GM19397 (cell line): Measurements from ENCODE around the gene JPH3.

Source experiments
- ATAC-seq: cut with Tn5 transposase; IDR thresholded peaks from one replicate; pipeline ENCODE4 v1.9.1; 2021; ENCODE audit warnings: mild to moderate bottlenecking, moderate library complexity; ENCODE audit not compliant: unreplicated experiment

JPH3 gene

DNA sequence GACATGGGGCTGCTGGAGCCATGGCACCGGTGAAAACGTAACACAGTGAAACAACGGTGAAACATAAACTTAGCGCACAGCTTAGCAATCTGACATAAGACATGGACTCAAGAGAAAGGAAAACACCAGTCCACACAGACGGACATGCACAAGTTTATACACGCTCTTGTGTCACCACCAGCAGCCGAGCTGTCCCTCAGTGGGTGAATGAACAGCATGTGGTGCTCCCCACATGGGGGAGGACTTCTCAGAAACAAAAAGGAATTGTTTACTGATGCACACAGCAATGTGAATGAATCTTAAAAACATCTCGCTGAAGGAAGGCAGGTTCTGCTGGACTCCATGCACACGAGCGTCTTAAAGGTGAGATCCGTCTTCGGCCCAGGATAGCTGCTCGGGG lies 129.3 kb downstream of the JPH3 start:
- ATAC-seq: no peak

DNA sequence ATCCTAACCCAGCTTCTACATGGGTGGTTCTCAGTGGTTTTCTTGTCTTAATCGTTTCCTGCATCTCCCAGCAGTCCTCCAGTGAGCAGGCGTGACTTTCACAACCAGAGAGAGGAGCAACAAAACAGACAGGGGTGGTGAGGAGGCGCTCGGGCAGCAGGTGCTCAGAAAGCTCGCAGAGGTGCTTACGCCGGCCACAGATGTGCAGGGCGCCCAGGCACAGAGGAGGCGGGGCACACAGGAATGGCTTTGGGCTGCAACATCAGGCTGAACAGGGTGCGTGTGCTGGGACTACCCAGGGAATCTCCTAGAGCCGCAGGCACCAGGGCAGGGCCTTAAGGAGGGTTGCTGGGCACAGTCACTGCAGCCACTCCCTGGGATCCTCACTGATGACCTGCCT lies 130.9 kb downstream of the JPH3 start:
- ATAC-seq: no peak

GRCh38 chr16:87734644-87735043 lies 132.3 kb downstream of the JPH3 start:
- no peak for ATAC-seq

GRCh38 chr16:87735270-87736007 lies 133.1 kb downstream of the JPH3 start:
- ATAC-seq: no peak

DNA sequence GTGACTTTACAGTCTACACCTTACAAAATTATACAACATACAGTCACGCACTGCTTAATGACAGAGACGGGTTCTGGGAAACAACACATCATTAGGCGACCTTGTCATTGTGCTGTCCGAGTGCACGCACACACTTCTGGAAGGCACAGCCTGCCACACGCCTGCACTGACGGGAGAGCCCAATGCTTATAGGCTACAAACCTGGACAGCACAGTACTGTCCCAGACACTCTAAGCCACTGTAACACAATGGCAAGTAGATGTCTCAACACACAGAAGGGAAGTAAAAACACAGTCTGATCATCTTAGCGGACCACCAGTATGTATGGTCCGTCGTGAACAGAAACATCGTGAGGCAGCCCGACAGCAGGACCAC lies 133.7 kb downstream of the JPH3 start:
- no peak for ATAC-seq

GRCh38 chr16:87739801-87740200 lies 137.5 kb downstream of the JPH3 start:
- ATAC-seq: no peak

DNA sequence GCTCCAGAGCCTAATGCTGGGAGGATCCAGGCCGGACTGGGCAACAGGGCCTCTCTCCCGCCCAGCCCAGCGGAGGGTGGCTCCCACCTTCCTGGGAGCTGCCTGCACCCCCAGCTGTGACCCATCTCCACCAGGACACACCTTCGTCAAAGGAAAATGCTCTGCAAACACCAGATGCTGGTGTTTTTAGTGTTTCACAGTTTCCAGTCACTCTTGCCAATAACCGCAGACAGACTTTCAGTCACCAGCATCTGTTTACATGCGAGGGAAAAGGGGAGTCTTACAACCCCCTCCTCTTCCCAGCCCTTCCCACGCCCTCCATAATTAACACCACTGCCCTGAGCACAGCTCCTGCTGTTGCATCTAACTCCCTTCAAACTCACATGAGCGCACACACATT lies 138.1 kb downstream of the JPH3 start:
- ATAC-seq: no peak

- ATAC-seq: no peak
Measured at GRCh38 chr16:87740909-87741424, 138.7 kb downstream of the JPH3 start.

- ATAC-seq: no peak
Measured at GRCh38 chr16:87741700-87742415, 139.6 kb downstream of the JPH3 start.

- ATAC-seq: no peak
Measured at GRCh38 chr16:87742781-87743490, 140.6 kb downstream of the JPH3 start.

DNA sequence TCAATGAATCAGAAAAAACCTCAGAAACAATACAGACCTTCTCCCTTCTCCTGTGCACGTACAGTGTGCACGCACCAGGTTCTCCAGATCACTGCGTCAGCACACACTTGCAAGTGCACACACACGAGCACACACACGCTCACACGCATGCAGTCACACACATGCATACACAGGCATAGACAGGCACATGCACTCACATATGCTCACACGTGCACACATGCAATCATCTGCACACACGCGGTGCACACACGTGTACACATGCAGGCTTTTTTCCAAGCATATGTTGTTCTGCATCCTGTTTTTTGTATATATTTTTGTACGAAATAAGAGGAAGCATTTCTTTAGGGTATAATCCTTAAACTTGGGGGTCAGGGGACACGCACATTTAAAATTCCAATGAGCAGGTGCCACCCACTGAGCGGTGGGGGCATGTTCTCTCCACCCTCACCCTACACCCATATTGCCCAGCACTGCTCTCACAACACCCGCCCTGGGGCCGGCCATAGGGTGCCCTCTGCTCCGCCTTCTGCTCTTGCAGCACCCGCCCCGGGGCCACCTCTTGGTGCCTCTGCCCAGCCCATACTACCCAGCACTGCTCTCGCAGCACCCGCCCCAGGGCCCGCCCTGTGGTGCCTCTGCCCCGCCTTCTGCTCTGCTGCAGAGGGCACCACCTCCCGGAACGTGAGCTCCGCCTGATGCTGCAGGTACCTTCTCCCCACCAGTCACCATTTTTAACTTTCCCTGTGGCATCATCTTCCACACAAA lies 142.6 kb downstream of the JPH3 start:
- no peak for ATAC-seq

DNA sequence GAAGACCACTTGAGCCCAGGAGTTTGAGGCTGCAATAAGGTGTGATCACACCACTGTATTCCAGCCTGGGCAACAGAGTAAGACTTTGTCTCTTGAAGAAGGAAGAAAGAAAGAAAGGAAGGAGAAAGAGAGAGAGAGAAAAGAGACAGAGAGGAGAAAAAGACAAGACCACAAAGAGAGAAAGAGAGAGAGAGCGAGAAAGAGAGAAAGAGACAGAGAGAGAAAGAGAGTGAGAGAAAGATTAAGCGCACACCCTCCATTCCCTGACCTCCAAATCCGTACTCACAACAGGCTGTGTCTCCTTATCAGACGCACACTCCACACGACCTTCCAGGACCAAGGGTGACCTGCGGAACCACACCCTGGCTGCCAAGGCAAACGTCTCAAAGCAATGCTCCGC lies 143.9 kb downstream of the JPH3 start:
- ATAC-seq: no peak
